Adrenal gland (tissue), 12 donors: ENCODE measurements around the gene SLC1A2. TPM values are rescaled to one million over a fixed set of nuclear protein-coding genes. Genes with fewer than 3 reads are reported as not detected.
"Not testable (repeated sequence)": the region's sequence is repeated elsewhere in the genome, so short reads cannot be mapped to it uniquely, and the experiment has no call there.

Source experiments
- DNase-seq, 7 donors: peaks; one replicate each; pipeline ENCODE4 v3.0.0-alpha.2; 2019 to 2020
- H3K27ac ChIP-seq, 5 donors: fragments of 200-600 bp; sonication (generic) in 4 of 5; 1 replicate in 3 of 5; 2 replicates in 2 of 5; pipeline versions ENCODE4 v1.5.1 to v1.8.0; 2016 to 2020; ENCODE audit warnings: mild to moderate bottlenecking in 1 of 5
- H3K27me3 ChIP-seq: fragments of 200-600 bp; 2 replicates; pipeline ENCODE4 v1.8.0; 2021
- H3K36me3 ChIP-seq, 2 donors: fragments of 200-600 bp; replicated peaks in 1 of 2; 1 replicate in 1 of 2; 2 replicates in 1 of 2; pipeline versions ENCODE4 v1.5.1 to v1.8.0; 2018 to 2022
- H3K4me1 ChIP-seq, 2 donors: fragments of 200-600 bp; replicated peaks in 1 of 2; 1 replicate in 1 of 2; 2 replicates in 1 of 2; pipeline versions ENCODE4 v1.5.1 to v1.8.0; 2018 to 2021
- H3K4me3 ChIP-seq, 4 donors: fragments of 200-600 bp; sonication (generic) in 3 of 4; one replicate each; pipeline ENCODE4 v1.5.1; 2016 to 2018
- H3K9me3 ChIP-seq, 3 donors: fragments of 200-600 bp; sonication (generic) in 1 of 3; replicated peaks in 1 of 3; 1 replicate in 2 of 3; 2 replicates in 1 of 3; pipeline versions ENCODE4 v1.5.1 to v1.8.0; 2016 to 2021
- CTCF ChIP-seq, 6 experiments: fragments of 450-650 bp in 4 of 6; fragments of 200-600 bp in 2 of 6; sonication (generic) in 1 of 6; IDR thresholded peaks; 1 replicate in 5 of 6; 2 replicates in 1 of 6; pipeline versions ENCODE4 v1.5.1 to v1.8.0; 2016 to 2021; ENCODE audit warnings: antibody characterized with exemption in 6 of 6, mild to moderate bottlenecking in 2 of 6, moderate library complexity in 1 of 6
- POLR2A ChIP-seq, 2 donors: fragments of 450-650 bp; IDR thresholded peaks; one replicate each; pipeline ENCODE4 v1.6.1; 2017; ENCODE audit warnings: antibody characterized with exemption in 2 of 2, mild to moderate bottlenecking in 2 of 2, moderate library complexity in 1 of 2
- WGBS, 4 donors: extraction: QIAGEN DNeasy Blood & Tissue Kit in 2 of 4; methylation state at CpG; one replicate each; pipeline versions ENCODE4 v1.1.5 to v1.1.7; 2013 to 2017; 5-methylcytosine and 5-hydroxymethylcytosine counted together
- intact Hi-C, 2 donors: fragments of 100-400 bp; cut with DNase I; formaldehyde crosslinking; loops; one replicate each; pipeline versions ENCODE4 v1.14.1 to v1.15.0; 2022 to 2023
- polyA plus RNA-seq, 3 donors: library from polyadenylated mRNA; stranded (reverse); fragments of 200-250 nt in 2 of 3; fragments of 350-450 nt in 1 of 3; fragmentation: Illumina TruSeq in 1 of 3; extraction: RNeasy Lipid Tissue Mini Kit (QIAGEN cat#74804) in 1 of 3; gene quantifications; one replicate each; pipeline ENCODE4 v1.2.3, GENCODE V29; 2013 to 2014
- total RNA-seq, 9 donors: library from RNA; depleted of rRNA in 4 of 9; stranded (reverse); fragments of >200 nt in 4 of 9; fragments of 120-200 nt in 1 of 9; fragmentation: NEBNext Ultra II Directional in 1 of 9; extraction: Animal tissue kit (Norgen Biotek cat#: 25700) in 1 of 9; gene quantifications; one replicate each; pipeline versions ENCODE4 v1.1.0 to v1.2.4, GENCODE V29; 2013 to 2023
- donor health status: healthy with polysubstance abuse.
- donor health status: Bipolar disorder and iron deficiency.
- donor health status: DM: yes; HTN: yes; CAD: no.
- donor health status: DM: no; HTN: no; CAD: no.
- donor health status: DM: no; HTN: no; CAD: no.
- donor health status: DM: yes; HTN: yes; CAD: no.

The SLC1A2 gene
- total and polyA plus RNA-seq, 12 donors: 1.4 to 517 (median 8.7) TPM

DNA sequence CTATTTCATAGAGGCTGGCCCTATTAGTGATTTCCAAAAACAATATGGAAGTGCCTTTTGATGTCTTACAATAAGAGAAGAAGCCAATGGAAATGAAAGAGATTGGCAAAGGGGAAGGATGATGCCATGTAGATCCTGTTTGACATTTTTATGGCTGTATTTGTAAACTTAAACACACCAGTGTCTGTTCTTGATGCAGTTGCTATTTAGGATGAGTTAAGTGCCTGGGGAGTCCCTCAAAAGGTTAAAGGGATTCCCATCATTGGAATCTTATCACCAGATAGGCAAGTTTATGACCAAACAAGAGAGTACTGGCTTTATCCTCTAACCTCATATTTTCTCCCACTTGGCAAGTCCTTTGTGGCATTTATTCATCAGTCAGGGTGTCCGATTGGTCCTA, 189.0 kb downstream of the SLC1A2 start:
- Histone ChIP-seq H3K27ac (no peak overlapping the region), H3K4me3 (no peak overlapping the region), H3K4me1 (peaks cover 0 to 8% of the 10 kb centered on the region in 2 donors), H3K27me3 (no peaks in the 10 kb centered on the region), H3K9me3 (no peaks in the 10 kb centered on the region), H3K36me3 (peaks cover 0 to 6% of the 10 kb centered on the region in 2 donors)
- WGBS, 4 donors: 92 to 95% (median 95%) methylated on average over 1 of the region's 1 CpG
- no peak for TF ChIP-seq POLR2A (IDR thresholded peaks at IDR 0.05)
- TF ChIP-seq CTCF (IDR thresholded peaks at IDR 0.05): no peak
- DNase-seq: no peak
- intact Hi-C loops: loop anchor here in 1 of 2 donors (10.0 kb wide), 1 partner anchor 296 kb away; no protein-coding TSS in a partner anchor

- H3K27ac ChIP-seq: peak overlapping the region in 2 of 5 donors; percentile 46 to 55
- no peaks in the 10 kb centered on the region for H3K9me3 ChIP-seq
- peaks cover 0 to 6% of the 10 kb centered on the region in 2 donors for H3K36me3 ChIP-seq
- no peak overlapping the region for H3K4me3 ChIP-seq
- no peaks in the 10 kb centered on the region for H3K27me3 ChIP-seq
- 76 to 89% (median 86%) methylated on average over 3 of the region's 3 CpGs for WGBS, 4 donors
- no peak for DNase-seq
- peaks cover 0 to 8% of the 10 kb centered on the region in 2 donors for H3K4me1 ChIP-seq
- intact Hi-C loops: loop anchor here in 1 of 2 donors (10.0 kb wide), 1 partner anchor 214 kb away; no protein-coding TSS in a partner anchor
- TF ChIP-seq POLR2A (IDR thresholded peaks at IDR 0.05): no peak
- no peak for TF ChIP-seq CTCF (IDR thresholded peaks at IDR 0.05)
Measured at GRCh38 chr11:35228328-35228725, 191.0 kb downstream of the SLC1A2 start.

- peaks cover 0 to 8% of the 10 kb centered on the region in 2 donors for H3K4me1 ChIP-seq
- H3K4me3 ChIP-seq: no peak overlapping the region
- peak in 2 of 7 donors; percentile 26 to 41 for DNase-seq
- H3K27ac ChIP-seq: peak overlapping the region in 3 of 5 donors; percentile 11 to 55 (median 46)
- no peaks in the 10 kb centered on the region for H3K9me3 ChIP-seq
- TF ChIP-seq POLR2A (IDR thresholded peaks at IDR 0.05) (no peak), CTCF (IDR thresholded peaks at IDR 0.05) (no peak)
- no peaks in the 10 kb centered on the region for H3K27me3 ChIP-seq
- intact Hi-C loops: loop anchor here in 1 of 2 donors (10.0 kb wide), 1 partner anchor 213 kb away; no protein-coding TSS in a partner anchor
- peaks cover 0 to 6% of the 10 kb centered on the region in 2 donors for H3K36me3 ChIP-seq
- WGBS, 4 donors: 64 to 72% (median 67%) methylated on average over 5 of the region's 5 CpGs
Measured at GRCh38 chr11:35227576-35228327, 191.6 kb downstream of the SLC1A2 start.

GRCh38 chr11:35226756-35227155, 192.6 kb downstream of the SLC1A2 start:
- not testable (repeated sequence) for H3K4me1 ChIP-seq
- intact Hi-C loops: loop anchor here in 1 of 2 donors (10.0 kb wide), 1 partner anchor 212 kb away; no protein-coding TSS in a partner anchor

More at GRCh38 chr11:35226756-35227155, 192.6 kb downstream of the SLC1A2 start:
- H3K27me3 ChIP-seq, H3K27ac ChIP-seq, H3K4me3 ChIP-seq, DNase-seq, H3K36me3 ChIP-seq, H3K9me3 ChIP-seq: not testable (repeated sequence)
- WGBS, 4 donors: 87 to 94% (median 92%) methylated on average over 6 of the region's 6 CpGs
